ENCODE results near the gene STK11.
A peak's percentile ranks its signal among the peaks of the same experiment; 100 is the strongest.
"Not testable (repeated sequence)": the region's sequence is repeated elsewhere in the genome, so short reads cannot be mapped to it uniquely, and the experiment has no call there.

Gene STK11

GRCh38 chr19:1168572-1169410, 36.8 kb upstream of the STK11 start:
- H3K4me3 ChIP-seq (ENCODE audit: low read depth, low read length) = no peak overlapping the region

DNA sequence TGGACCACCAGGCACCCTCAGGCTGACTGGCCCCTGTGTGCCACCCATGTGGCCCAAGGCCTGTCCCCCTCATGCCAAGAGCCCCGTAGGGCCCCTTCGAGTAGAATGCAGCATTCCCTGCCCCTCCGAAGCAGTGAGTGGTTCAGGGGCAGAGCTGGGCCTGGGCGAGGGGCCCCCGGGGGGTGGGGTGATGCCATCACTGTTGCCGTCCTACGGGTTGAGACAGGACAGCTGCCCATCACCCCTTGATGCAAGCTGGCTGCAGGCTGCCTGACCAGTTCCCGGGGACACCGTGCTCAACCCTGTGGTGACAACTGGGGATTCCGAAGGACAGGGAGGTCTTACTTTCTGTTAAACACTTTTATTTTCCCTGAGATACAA, 36.2 kb upstream of the STK11 start:
- H3K4me3 ChIP-seq (ENCODE audit: low read depth, low read length) = no peak overlapping the region

DNA sequence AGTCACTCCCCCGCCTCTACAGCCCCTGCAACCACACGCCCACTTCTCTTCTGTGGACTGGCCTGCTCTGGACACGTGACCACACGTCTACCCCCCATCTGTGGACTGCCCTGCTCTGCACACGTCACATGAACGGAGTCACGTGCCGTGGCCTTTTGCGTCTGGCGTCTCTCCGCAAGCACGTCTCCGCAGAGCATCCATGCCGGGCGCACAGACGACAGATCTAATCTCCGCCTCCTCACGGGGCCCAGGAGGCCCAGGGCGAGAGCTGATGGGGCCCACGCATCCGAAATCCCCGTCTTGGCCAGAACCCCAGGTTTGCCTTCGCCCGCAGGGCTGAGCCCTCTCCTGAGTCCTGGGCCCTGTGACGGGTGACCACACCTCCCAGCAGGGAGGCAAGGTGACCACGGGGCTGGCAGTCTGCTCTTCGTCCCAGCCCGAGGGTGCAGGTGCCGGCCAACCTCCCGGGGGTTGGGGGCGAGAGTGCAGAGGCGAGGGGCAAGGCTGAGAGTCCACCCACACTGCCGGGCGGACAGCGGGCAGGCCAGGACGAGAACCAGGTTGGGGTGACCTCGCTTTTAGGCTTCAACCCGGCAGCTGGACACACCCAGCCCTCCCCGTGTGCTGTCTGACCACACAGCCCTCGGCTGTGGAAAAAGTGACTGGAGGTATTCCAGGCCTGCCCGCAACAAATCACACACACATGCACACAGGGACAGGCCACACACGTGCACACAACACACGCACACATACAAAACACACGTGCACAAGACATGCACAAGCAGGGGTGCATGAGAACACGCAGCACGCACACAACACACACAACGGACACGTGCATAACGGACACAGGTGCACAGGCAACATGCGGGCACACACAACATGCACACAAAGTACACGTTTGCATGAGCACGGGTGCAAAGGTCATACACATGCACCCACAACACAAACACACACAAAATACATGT, 35.4 kb upstream of the STK11 start:
- H3K4me3 ChIP-seq (ENCODE audit: low read depth, low read length) = no peak overlapping the region

DNA sequence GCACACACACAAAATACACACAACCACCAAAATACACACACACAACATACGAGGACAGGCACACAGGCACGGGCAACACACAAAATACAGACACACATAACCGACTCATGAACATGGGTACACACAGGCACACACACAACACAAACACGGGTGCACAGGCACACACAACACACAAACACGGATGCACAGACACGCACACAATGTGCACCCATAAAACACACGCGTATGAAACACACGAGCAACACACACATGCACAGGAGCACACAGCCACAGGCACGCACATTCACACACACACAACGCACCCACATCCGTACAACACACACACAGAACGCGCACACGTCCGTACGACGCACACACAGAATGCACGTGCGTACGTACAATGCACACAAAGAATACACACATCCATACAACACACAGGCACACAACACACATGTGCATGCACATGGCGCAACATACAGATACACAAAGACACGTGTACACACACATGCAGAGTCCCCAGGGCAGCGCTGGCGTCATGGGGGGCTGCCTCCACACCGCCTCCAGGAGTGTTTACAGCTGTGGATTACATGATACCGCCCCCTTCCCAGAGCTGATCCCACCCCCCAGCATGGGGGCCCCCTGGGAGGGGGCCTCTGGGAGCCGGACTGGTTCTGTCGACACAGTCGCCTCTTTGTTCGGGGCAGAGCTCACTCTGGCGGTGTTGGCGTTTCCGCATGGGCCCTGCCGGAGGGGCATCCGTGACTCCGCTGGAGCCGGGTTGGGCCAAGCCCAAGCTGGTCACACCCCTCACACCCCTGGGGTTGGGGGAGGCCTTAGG, 34.4 kb upstream of the STK11 start:
- no peak overlapping the region for H3K4me3 ChIP-seq (ENCODE audit: low read depth, low read length)

DNA sequence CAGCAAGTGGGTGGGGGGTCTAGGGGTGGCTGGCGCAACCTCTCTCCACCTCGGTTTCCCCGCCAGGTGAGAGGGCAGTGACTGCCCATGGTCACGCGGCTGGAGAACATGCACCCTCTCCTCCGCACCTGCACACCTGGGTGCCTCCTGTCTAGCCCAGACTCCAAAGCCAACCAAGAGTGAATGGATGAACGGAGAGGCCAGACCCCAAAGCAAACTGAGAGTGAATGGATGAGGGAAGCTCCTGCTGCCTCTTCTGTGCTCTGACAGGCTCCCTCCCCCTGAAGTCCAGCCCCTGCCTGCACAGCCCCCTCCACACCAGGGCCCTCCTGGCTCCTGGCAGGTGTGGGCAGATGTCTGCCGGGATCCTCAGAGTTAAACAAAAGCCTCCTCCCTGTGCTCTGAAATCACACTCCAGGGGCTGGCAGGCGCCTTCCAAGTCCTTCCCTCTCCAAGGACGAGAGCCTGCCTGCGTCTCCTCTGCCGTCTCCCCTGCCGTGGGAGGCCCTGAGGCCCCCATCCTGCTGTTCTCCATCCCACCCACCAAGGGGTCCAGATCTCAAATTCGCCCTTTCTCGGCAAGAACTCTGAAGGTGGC, 33.7 kb upstream of the STK11 start:
- no peak overlapping the region for H3K4me3 ChIP-seq (ENCODE audit: low read depth, low read length)

DNA sequence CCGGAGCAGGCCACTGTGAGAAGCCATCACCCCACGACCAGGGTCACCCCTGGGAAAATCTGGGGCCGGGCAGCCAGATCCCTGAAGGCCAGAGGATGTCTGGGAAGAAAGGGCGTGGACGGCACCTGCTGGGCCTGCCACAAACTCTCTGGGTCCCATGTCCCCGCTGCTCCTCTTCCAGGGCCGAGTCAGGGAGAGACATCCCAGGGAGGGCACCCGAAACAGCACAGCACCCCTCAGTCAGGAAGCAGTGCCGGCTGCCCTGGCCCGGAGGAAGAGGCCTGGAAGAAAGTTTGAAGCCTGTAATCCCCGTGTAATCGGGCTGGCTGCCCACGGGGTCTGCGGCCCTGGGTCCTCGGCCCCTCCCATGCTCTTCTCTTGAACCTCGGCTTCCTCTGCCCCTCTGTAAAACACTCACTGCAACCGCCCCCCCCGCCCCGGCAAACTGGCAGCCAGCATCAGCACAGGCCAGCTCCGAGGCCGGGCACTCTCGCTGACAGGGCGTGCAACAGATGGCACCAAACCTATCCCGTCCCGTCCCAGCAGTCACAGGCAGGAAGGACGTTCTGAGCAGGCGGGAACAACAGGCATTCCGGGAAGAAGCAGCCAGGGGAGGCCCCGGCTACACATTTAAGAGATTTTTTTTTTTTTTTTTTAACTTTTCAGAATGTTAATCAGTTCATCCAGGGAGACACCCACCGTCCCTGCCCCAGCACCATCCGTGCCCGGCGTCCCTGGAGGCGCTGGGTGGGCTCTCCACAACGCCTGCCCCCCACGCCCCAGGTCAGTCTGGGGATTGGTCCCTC, 33.0 kb upstream of the STK11 start:
- peak overlapping the region; percentile 59 for H3K4me3 ChIP-seq (ENCODE audit: low read depth, low read length)

DNA sequence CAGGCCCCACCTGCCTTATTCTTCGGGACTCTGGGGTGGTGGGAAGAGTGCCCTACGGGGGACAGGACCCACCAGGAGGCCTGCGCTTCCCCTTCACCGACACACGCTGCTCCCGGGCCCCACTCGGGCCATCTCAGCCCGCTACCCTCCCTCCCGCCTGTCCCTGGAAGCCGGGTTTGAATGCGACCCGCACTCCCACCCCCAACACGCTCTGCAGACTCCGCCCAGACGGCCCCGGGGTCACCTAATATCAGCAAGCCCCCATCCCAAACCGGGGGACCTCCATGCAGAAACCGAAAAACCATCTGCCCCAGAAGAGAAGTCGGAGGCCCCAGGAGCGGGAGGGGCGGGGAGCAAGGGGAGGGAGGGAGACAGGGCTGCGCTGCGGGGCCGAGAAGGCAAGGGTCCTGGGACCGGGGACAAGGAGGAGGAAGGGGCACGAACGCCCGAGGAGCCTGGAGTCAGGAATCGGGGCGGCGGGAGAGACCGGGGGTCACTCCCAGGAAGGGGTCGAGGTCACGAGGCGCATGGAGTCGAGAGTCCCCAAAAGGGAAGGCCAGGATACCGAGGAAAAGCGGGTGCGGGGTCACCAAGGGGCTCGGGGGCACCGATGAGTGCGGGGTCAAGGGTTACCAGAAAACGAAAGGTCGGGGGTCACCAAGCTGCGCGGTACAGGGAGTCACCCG, 32.3 kb upstream of the STK11 start:
- peak overlapping the region; percentile 59 for H3K4me3 ChIP-seq (ENCODE audit: low read depth, low read length)

- H3K4me3 ChIP-seq (ENCODE audit: low read depth, low read length) = peak within 1 kb of the TSS; percentile 59
These were observed 31.5 kb upstream of the STK11 start, which contains the start of gene SBNO2 for GRCh38 chr19:1173845-1174809. Gene SBNO2 (minus strand): TSS chr19:1174268. CDS start chr19:1154276, 19,992 bp downstream.

DNA sequence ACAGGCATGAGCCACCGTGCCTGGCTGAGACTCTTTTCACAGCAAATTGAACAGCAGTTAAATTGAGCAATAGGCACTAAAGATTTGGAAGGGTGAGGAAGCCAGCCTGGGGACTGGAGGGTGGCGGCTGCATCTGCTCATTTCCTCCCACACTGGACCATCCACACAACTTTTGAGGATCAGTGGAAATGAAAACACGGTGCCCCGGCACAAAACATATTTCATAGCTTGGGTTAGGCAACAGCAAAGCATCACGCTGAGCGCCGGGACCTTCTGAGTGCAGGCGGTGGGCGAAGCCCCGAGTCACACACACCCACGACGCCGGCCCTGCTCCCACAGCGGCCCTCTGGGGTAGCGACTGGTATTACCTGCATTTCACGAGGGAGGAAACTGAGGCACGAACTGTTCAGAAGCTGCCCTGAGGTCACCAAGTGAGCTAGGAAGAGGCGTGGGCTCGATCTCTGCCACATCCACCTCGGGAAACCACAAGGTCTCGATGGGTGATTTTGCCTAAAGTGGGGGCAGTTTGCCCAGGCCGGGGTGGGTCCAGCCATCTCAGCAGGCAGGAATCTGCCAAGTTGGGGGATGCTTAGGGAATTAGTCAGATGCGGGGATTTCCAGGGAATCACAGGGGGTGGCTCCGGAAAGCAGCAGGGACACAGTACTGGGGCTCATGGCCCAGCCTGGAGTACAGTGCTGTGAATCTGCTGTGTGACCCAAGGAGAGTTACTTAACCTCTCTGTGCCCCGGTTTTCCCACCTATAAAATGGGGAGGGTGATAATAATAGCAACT, 28.1 kb upstream of the STK11 start:
- no peak overlapping the region for H3K4me3 ChIP-seq (ENCODE audit: low read depth, low read length)

GRCh38 chr19:1181606-1182005, 24.0 kb upstream of the STK11 start:
- H3K4me3 ChIP-seq (ENCODE audit: low read depth, low read length) = no peak overlapping the region

GRCh38 chr19:1182068-1182467, 23.5 kb upstream of the STK11 start:
- H3K4me3 ChIP-seq (ENCODE audit: low read depth, low read length) = no peak overlapping the region

GRCh38 chr19:1182727-1183126, 22.9 kb upstream of the STK11 start:
- no peak overlapping the region for H3K4me3 ChIP-seq (ENCODE audit: low read depth, low read length)

GRCh38 chr19:1183543-1184172, 21.9 kb upstream of the STK11 start:
- H3K4me3 ChIP-seq (ENCODE audit: low read depth, low read length) = no peak overlapping the region

DNA sequence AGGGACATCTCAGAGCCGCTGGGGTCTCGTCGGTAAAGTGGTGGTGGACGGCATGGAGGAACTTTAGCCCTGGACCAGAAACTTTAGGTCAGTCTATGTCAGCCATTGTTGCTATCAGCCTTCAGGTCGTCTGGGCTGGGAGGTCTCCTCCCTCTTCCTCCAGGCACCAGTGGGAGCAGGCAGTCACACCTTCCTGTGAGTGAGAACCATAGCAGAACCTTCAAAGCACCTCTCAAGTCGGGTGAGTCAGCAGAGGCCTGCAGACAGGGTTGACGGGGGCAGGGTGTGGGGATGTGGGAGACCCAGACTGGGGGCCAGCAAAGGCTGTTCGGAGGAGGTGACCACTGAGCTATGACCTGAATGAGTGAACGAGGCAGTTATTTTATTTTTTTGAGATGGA, 16.2 kb upstream of the STK11 start:
- no peak overlapping the region for H3K4me3 ChIP-seq (ENCODE audit: low read depth, low read length)

- H3K4me3 ChIP-seq (ENCODE audit: low read depth, low read length) = no peak overlapping the region
These were observed 6.0 kb upstream of the STK11 start for GRCh38 chr19:1199531-1199930.

DNA sequence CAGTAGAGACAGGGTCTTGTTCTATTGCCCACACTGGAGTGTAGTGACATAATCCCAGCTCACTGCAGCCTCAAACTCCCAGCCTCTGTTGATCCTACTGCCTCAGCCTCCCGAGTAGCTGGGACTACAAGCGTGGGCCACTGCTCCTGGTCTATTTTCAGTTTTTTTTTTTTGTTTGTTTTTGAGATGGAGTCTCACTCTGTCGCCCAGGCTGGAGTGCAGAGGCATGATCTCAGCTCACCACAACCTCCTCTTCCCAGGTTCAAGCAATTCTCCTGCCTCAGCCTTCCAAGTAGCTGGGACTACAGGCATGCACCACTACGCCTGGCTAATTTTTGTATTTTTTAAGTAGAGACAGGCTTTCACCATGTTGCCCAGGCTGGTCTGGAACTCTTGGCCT, 5.0 kb upstream of the STK11 start:
- not testable (repeated sequence) for H3K4me3 ChIP-seq (ENCODE audit: low read depth, low read length)
